Jurkat, Clone E6-1 (cell line): Measurements from ENCODE around the gene C11orf42.

ENCODE experiments used
- DNase-seq: peaks from one replicate; pipeline ENCODE4 v3.0.0-alpha.2; 2011; ENCODE audit warnings: low read depth, low spot score
- H3K4me3 ChIP-seq: 2 replicates; pipeline ENCODE4 v1.5.1; 2011; ENCODE audit warnings: mild to moderate bottlenecking, low read length, control low read depth, moderate library complexity

C11orf42 gene

DNA sequence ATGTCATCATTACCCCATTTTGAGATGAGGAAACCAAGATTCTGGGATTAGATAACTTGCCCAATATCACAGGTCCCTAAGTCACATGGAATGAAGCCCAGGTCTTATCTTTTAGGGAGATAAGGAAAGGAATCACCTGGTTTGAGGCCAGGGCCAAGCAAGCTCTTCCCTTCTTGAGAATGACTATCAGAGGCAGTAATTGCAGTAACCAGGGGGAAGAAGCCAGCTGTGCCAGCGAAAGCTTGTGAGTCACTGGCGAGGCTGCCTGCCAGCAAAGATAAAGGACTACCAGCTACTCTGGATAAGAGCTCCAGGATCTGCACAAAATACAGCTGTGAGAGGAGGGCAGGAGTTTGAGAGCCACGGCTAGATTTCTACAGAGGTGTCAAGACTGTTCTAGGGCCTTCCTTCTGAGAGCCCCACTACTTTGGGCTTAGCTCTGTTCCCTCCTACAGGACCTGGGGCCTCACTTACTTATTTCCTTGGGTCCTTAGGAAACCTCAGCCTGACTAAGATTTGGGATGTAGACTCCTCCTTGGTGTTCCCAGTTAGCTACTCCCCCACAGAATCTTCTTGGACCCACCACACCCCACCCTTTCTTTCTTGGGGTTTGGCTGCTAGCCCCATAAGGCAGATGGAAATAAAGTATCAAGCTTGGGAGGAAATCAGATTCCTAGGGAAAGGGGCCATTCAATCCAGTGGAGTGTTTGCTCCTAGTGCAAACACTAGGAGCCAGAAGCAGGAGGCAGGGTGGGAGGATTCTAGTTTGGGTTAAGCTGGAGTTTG, 44.6 kb downstream of the C11orf42 start:
- DNase-seq: no peak
- no peak overlapping the region for H3K4me3 ChIP-seq

DNA sequence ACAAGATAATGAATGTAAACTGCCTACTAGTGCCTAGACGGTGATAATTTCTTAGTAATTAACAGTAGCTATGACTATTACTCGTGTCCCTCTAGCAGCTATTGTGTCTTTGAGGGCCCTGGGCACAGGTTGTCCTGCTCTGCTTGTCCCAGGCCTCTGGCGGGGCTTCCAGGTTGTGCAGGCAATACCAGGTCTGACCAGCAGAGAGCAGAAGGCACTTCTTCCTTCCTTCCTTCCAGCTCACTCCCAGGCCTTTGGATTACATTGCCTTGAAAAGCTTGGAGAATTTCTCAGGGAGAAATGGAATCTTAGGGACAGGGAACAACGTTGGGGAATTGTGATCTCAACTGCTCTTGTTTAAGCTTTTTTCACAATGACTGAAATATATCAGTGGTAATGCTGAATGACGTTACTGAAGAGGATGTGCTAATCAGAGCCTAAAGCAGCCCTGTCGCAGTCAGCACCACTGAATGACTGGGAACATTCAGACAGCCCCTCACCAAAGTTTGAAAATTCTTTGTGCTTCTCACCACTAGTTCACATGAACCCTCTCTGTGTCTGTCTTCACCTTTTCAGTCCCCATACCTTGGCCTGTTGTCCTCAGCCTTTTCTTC, 45.9 kb downstream of the C11orf42 start:
- no peak overlapping the region for H3K4me3 ChIP-seq
- DNase-seq: peak; percentile 32

DNA sequence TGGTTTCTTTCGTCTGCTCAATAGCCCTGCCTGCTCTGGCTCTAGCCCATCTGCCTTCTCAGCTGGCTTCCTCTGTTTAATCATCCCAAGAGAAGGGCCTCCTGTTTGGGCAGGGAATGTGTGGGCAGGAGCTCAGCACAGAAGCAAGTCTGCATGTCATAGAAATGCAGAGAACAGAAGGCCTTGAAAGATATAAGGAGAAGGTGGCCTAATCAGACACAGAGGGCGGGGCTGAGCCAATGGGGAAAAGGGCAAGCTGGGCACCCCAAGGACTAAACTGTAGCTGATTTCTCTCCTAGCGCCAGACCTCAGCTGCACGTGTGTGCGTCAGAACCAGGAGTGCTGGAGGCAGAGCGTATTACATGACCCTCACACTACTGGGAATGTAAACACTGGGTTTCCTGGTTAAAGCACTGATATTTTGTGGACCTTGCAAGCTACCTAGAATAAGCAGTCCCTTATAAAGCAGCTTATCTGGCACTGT, 46.7 kb downstream of the C11orf42 start:
- no peak for DNase-seq
- no peak overlapping the region for H3K4me3 ChIP-seq

DNA sequence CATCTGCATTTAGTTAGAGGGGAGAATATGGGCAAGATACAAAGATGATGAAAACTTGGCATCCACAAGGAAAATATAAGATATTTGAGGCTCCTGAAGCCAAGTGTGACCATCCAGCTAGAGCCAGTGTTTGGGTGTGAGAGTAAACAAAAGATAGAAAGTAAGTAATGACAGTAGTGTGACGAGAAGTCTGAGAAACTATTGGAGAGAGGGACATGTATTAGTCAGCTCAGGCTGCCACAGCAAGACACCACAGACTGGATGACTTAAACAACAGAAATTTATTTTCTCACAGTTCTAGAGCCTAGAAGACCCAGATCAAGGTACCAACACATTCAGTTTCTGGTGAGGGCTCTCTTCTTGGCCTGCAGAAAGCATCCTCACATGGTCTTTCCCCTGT, 47.8 kb downstream of the C11orf42 start:
- no peak overlapping the region for H3K4me3 ChIP-seq
- DNase-seq: no peak

DNA sequence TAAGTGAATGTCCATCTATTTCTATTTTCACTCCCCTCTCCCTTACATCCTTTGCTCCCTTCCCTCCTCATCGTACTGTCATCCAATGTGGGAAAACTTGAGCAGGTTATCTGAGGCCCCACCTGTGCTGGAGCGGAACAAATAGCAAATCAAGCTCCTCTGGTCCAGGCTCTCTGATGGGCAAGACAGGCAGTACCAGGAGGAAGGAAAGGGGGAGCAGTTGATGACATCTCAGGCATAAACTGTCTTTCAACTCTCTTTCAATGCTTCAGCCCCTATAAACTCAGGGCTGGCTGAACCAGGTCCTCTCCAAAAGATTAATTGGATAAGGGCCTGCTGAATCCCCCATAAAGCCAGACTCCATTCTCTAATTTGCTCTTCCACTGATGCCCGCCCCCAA, 52.8 kb downstream of the C11orf42 start:
- H3K4me3 ChIP-seq: no peak overlapping the region
- DNase-seq: no peak

DNA sequence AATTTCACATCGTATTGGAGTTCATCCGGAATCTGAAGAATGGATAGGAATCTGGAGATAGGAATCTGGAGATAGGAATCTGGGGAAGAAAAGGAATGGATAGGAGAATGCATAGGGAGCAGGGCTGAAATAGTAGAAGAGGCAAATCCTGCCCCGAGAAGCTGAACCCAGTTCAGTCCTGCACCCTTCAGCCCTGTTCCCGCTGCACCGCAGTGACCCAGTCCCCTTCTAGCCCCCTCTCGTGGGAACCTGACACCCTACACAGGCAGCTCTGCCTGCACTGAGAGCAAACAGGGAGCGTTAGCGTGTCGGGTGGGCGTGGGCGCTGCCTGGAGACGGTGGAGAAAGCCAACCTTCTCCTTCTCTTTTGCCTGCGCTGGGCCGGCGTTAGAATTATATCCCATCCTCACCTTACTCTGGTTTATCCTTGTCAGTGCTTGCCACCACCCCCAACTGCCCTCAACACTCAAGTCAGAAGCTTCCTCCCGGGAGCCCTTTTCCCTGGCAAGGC, 53.3 kb downstream of the C11orf42 start:
- no peak overlapping the region for H3K4me3 ChIP-seq
- no peak for DNase-seq

DNA sequence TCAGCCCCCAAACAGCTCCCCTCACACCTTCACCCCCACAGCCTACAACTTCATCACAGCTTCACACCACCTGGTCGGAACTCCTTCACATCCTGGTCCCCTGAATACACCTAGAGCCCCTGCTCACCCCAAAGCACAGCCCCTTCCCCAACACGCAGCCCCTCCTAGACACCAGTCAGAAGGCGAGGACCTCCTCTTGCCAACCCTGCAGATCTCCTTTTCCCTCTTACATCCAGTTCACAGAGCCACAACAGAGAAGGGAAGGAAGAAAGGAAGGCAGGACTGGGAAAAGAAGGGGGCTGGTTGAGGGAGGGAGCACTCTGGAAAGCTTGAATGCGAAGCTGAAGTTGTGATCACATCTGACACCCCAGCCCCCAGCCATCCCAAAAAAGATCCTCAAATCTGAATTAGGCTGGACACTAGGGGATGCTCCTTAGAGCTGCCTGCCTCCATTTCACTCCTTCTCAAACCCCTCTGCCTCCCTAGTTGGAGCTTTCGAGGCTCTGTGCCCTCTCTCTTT, 54.9 kb downstream of the C11orf42 start:
- DNase-seq: no peak
- no peak overlapping the region for H3K4me3 ChIP-seq
